GM12878 (cell line): ENCODE results near the gene ZDHHC1. TPM values are rescaled to one million over a fixed set of nuclear protein-coding genes. Genes with fewer than 3 reads are reported as not detected.

ENCODE experiments used
- ATAC-seq: fragments of 200-7000 bp; cut with Tn5 transposase; 3 replicates; pipeline ENCODE4 v1.9.1; 2020; ENCODE audit warnings: mild to moderate bottlenecking, moderate library complexity
- BruUV-seq: library from RNA; stranded (reverse); fragments of 400-500 nt; replicated peaks from 2 replicates; lab custom pipeline; 2021; lab: Mats Ljungman, UMichigan
- CTCF ChIA-PET: fragments of 300-600 bp; sonication (Branson Sonifier 250); formaldehyde crosslinking; extraction: SDS; loops from one replicate; lab custom pipeline; 2021; ENCODE audit warnings: inconsistent platforms; lab: Yijun Ruan, JAX
- POLR2A ChIA-PET: fragments of 350-600 bp; formaldehyde crosslinking; extraction: SDS; loops from one replicate; lab custom pipeline; 2021; ENCODE audit warnings: inconsistent platforms; lab: Charles Lee
- RAD21 ChIA-PET: fragments of 300-600 bp; sonication (Branson Sonifier 250); formaldehyde crosslinking; loops from one replicate; lab custom pipeline; 2023; ENCODE audit warnings: antibody characterized with exemption; ENCODE audit not compliant: unreplicated experiment; lab: Charles Lee
- SMC1A ChIA-PET: fragments of 300-600 bp; sonication (Branson Sonifier 250); formaldehyde crosslinking; loops from one replicate; lab custom pipeline; 2023; ENCODE audit not compliant: unreplicated experiment, uncharacterized antibody; lab: Charles Lee
- DNase-seq: peaks from one replicate; pipeline ENCODE4 v3.0.0-alpha.2; 2011; ENCODE audit warnings: low read depth, low spot score
- FAIRE-seq: peaks from 3 replicates; lab custom pipeline; 2011; peaks lifted over from hg19 to GRCh38; lab: Jason Lieb, UNC
- H2AFZ ChIP-seq: 2 replicates; pipeline ENCODE4 v1.6.0; 2011; ENCODE audit warnings: low read depth, low read length, control low read depth; ENCODE audit not compliant: control insufficient read depth
- H3K27ac ChIP-seq: 2 replicates; pipeline ENCODE4 v1.5.1; 2011; ENCODE audit warnings: control low read depth; ENCODE audit not compliant: control insufficient read depth, insufficient read depth
- H3K27me3 ChIP-seq, 2 experiments: replicated peaks in 1 of 2; 2 replicates each; pipeline versions ENCODE4 v1.6.0 to v1.6.1; 2011; ENCODE audit warnings: low read length in 1 of 2; ENCODE audit not compliant: control insufficient read depth in 2 of 2, insufficient read depth in 2 of 2
- H3K36me3 ChIP-seq, 2 experiments: 2 replicates each; pipeline ENCODE4 v1.5.1; 2011; ENCODE audit warnings: low read length in 1 of 2; ENCODE audit not compliant: control insufficient read depth in 2 of 2, insufficient read depth in 2 of 2
- H3K4me1 ChIP-seq: 2 replicates; pipeline ENCODE4 v1.6.1; 2011; ENCODE audit warnings: mild to moderate bottlenecking, low read length, moderate library complexity, mixed read lengths; ENCODE audit not compliant: control insufficient read depth, insufficient read depth
- H3K4me2 ChIP-seq: 2 replicates; pipeline ENCODE4 v1.6.0; 2011; ENCODE audit warnings: control low read depth; ENCODE audit not compliant: control insufficient read depth, insufficient read depth
- H3K4me3 ChIP-seq: fragments of 200-600 bp; sonication (generic); 2 replicates; pipeline ENCODE4 v1.5.1; 2016
- H3K79me2 ChIP-seq: 2 replicates; pipeline ENCODE4 v1.6.0; 2011; ENCODE audit warnings: low read length; ENCODE audit not compliant: control insufficient read depth, insufficient read depth
- H3K9ac ChIP-seq: 2 replicates; pipeline ENCODE4 v1.8.0; 2011; ENCODE audit warnings: low read length, control low read depth, mixed read lengths; ENCODE audit not compliant: control insufficient read depth, insufficient read depth
- H3K9me3 ChIP-seq: replicated peaks from 3 replicates; pipeline ENCODE4 v1.5.1; 2011; ENCODE audit warnings: mild to moderate bottlenecking, low read length; ENCODE audit not compliant: control insufficient read depth, insufficient read depth
- H4K20me1 ChIP-seq: 2 replicates; pipeline ENCODE4 v1.6.0; 2011; ENCODE audit not compliant: control insufficient read depth, insufficient read depth
- BCLAF1 ChIP-seq: fragments of 450-650 bp; IDR thresholded peaks from 2 replicates; pipeline ENCODE4 v1.6.1; 2017; ENCODE audit warnings: antibody characterized with exemption, mild to moderate bottlenecking, moderate library complexity
- BHLHE40 ChIP-seq, 2 experiments: fragments of 450-650 bp in 1 of 2; IDR thresholded peaks; 2 replicates each; pipeline ENCODE4 v1.6.1; 2011 to 2017; ENCODE audit warnings: low read depth in 2 of 2, borderline replicate concordance in 1 of 2, improper control_type of control experiment in 1 of 2, low read length in 1 of 2, mild to moderate bottlenecking in 1 of 2
- CBX5 ChIP-seq: sonication (generic); IDR thresholded peaks from 2 replicates; pipeline ENCODE4 v1.6.1; 2016; ENCODE audit warnings: low read depth, moderate library complexity, mild to moderate bottlenecking, inconsistent platforms
- CEBPB ChIP-seq, 2 experiments: fragments of 150-350 bp in 1 of 2; IDR thresholded peaks; 2 replicates each; pipeline ENCODE4 v1.6.1; 2012 to 2014; ENCODE audit warnings: low read depth in 2 of 2, low read length in 2 of 2, borderline replicate concordance in 1 of 2, inconsistent platforms in 1 of 2
- CHD1 ChIP-seq: IDR thresholded peaks from 2 replicates; pipeline ENCODE4 v1.6.1; 2012; ENCODE audit warnings: low read depth, low read length, improper control_type of control experiment
- HDAC6 ChIP-seq: fragments of 200-600 bp; sonication (generic); IDR thresholded peaks from one replicate; pipeline ENCODE4 v1.8.0; 2017; ENCODE audit warnings: antibody characterized with exemption; ENCODE audit not compliant: unreplicated experiment
- HDGF ChIP-seq: fragments of 450-650 bp; IDR thresholded peaks from 2 replicates; pipeline ENCODE4 v1.6.1; 2016; ENCODE audit warnings: antibody characterized with exemption
- IRF5 ChIP-seq: fragments of 450-650 bp; IDR thresholded peaks from 2 replicates; pipeline ENCODE4 v1.6.1; 2017; ENCODE audit warnings: borderline replicate concordance
- MAX ChIP-seq: IDR thresholded peaks from 2 replicates; pipeline ENCODE4 v1.6.1; 2012; ENCODE audit warnings: low read depth, low read length, improper control_type of control experiment
- PML ChIP-seq: IDR thresholded peaks from 2 replicates; pipeline ENCODE4 v1.6.1; 2012; ENCODE audit warnings: low read length, inconsistent platforms
- POU2F2 ChIP-seq: IDR thresholded peaks from 3 replicates; pipeline ENCODE4 v1.6.1; 2011; ENCODE audit warnings: low read depth, mild to moderate bottlenecking, low read length, borderline replicate concordance
- ZNF622 ChIP-seq: fragments of 450-650 bp; IDR thresholded peaks from 2 replicates; pipeline ENCODE4 v1.6.1; 2017; ENCODE audit warnings: mild to moderate bottlenecking, inconsistent platforms
- ZZZ3 ChIP-seq: IDR thresholded peaks from 2 replicates; pipeline ENCODE4 v1.6.1; 2011; ENCODE audit warnings: low read depth; ENCODE audit not compliant: control insufficient read depth, insufficient read length
- WGBS: methylation state at CpG from one replicate; pipeline ENCODE4 v1.1.6; 2016; ENCODE audit warnings: low lambda C conversion rate; ENCODE audit not compliant: insufficient replicate concordance, insufficient coverage; ENCODE audit errors: missing lambda C conversion rate; 5-methylcytosine and 5-hydroxymethylcytosine counted together
- in situ Hi-C: fragments of 300-500 bp; cut with MboI; formaldehyde crosslinking; loops from 9 replicates; pipeline ENCODE4 v1.14.3; 2018; ENCODE audit warnings: mixed read lengths
- intact Hi-C: fragments of 100-400 bp; cut with micrococcal nuclease; formaldehyde crosslinking; loops from one replicate; pipeline ENCODE4 v1.14.2; 2022; ENCODE audit not compliant: unreplicated experiment
- polyA plus RNA-seq, 11 experiments: library from polyadenylated mRNA; depleted of rRNA in 4 of 11; unstranded in 6 of 11; stranded (reverse) in 5 of 11; fragments of >200 nt; fragmentation: Nextera tagmentation in 4 of 11; fragmentation: Illumina TruSeq in 1 of 11; extraction: Ambion mirVana in 4 of 11; extraction: Trizol in 1 of 11; gene quantifications; 1 replicate in 1 of 11; 2 replicates in 10 of 11; pipeline versions ENCODE4 v1.2.1 to v1.2.3, GENCODE V29; 2011 to 2016; ENCODE audit warnings: inconsistent platforms in 2 of 11, missing spikeins in 2 of 11, low read depth in 1 of 11
- total RNA-seq, 4 experiments: library from RNA; depleted of rRNA in 3 of 4; stranded (reverse); fragments of >200 nt in 3 of 4; fragmentation: Illumina TruSeq in 1 of 4; extraction: Trizol in 1 of 4; gene quantifications; 2 replicates each; pipeline versions ENCODE4 v1.2.1 to v1.2.3, GENCODE V29; 2013 to 2021
- TF ChIP-seq, protein P1 (sequence below): fragments of 450-650 bp; IDR thresholded peaks from 2 replicates; pipeline ENCODE4 v1.6.1; 2014; ENCODE audit warnings: mild to moderate bottlenecking
- TF ChIP-seq, protein P2 (sequence below): fragments of 450-650 bp; IDR thresholded peaks from 2 replicates; pipeline ENCODE4 v1.6.1; 2017; ENCODE audit warnings: mild to moderate bottlenecking

The ZDHHC1 gene
- total and polyA plus RNA-seq, 10 of the 15 experiments (the other 5 are each of a cell fraction or from before 2014, with no cell fraction given), result 0.07 to 1.2 (median 0.66) TPM; not detected in 2

GRCh38 chr16:67463691-67464090, 47.4 kb upstream of the ZDHHC1 start (continued):
- TF ChIP-seq ZZZ3, result no peak
- TF ChIP-seq PML, result no peak
- TF ChIP-seq BHLHE40 (IDR thresholded peaks at IDR 0.05; ENCODE audit: borderline replicate concordance in 1 of 2, low read depth in 2 of 2, low read length in 1 of 2), result no peak
- no peak for TF ChIP-seq CHD1
- TF ChIP-seq, all 136 proteins: peak for 0

DNA sequence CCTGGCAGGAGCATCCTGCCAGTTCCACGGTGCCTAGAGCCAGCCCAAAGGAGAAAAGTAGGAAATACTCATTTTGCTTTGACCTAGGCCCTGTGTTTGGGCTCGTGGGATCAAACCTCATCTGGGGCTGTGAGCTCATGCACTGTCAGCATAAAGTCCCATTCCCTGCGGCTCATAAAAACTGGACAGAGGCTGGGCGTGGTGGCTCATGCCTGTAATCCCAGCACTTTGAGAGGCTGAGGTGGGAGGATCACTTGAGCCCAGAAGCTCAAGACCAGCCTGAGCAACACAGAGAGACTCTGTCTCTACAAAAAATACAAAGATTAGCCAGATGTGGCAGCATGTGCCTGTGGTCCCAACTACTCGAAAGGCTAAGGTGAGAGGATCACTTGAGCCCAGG, 46.8 kb upstream of the ZDHHC1 start:
- no peak overlapping the region for H3K9ac ChIP-seq
- ChIA-PET SMC1A (interaction anchor here (0.6 to 1.4 kb wide), 2 partner anchors 29 to 306 kb away, joined by 3 to 4 read pairs; no protein-coding TSS in a partner anchor), CTCF (interaction anchor here (1.5 to 8.0 kb wide), 3 partner anchors 15 to 35 kb away, joined by 3 to 81 read pairs (median 25); no protein-coding TSS in a partner anchor), RAD21 (interaction anchor here (0.8 to 2.2 kb wide), 2 partner anchors 35 to 514 kb away, joined by 3 to 7 read pairs; no protein-coding TSS in a partner anchor), POLR2A (interaction anchor here (1.1 kb wide), 1 partner anchor 13 kb away, joined by 7 read pairs; no protein-coding TSS in a partner anchor)
- H3K79me2 ChIP-seq, result peaks cover 12% of the 10 kb centered on the region
- ATAC-seq, result no peak
- intact Hi-C loops, result no loop called here
- no peak for FAIRE-seq
- WGBS, result 67% methylated on average over 5 of the region's 5 CpGs
- H3K27ac ChIP-seq, result no peak overlapping the region
- H3K4me3 ChIP-seq, result no peak overlapping the region
- no peaks in the 10 kb centered on the region for H3K9me3 ChIP-seq
- no peak overlapping the region for H2AFZ ChIP-seq
- no peak for DNase-seq
- peaks cover 4 to 7% of the 10 kb centered on the region in 2 experiments; a peak in 3 of 4 replicates for H3K36me3 ChIP-seq
- BruUV-seq, result no TSS peak
- peaks cover 4% of the 10 kb centered on the region for H3K4me1 ChIP-seq
- in situ Hi-C loops, result no loop called here
- no peak overlapping the region for H3K4me2 ChIP-seq
- H4K20me1 ChIP-seq, result peaks cover 23% of the 10 kb centered on the region
- H3K27me3 ChIP-seq, result no peaks in the 10 kb centered on the region
- TF ChIP-seq, protein P1, sequence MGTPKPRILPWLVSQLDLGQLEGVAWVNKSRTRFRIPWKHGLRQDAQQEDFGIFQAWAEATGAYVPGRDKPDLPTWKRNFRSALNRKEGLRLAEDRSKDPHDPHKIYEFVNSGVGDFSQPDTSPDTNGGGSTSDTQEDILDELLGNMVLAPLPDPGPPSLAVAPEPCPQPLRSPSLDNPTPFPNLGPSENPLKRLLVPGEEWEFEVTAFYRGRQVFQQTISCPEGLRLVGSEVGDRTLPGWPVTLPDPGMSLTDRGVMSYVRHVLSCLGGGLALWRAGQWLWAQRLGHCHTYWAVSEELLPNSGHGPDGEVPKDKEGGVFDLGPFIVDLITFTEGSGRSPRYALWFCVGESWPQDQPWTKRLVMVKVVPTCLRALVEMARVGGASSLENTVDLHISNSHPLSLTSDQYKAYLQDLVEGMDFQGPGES, result no peak
- TF ChIP-seq BCLAF1 (no peak), MAX (no peak), CBX5 (no peak), BHLHE40 (IDR thresholded peaks at IDR 0.05; ENCODE audit: borderline replicate concordance in 1 of 2, low read depth in 2 of 2, low read length in 1 of 2) (no peak), CEBPB (IDR thresholded peaks at IDR 0.05; ENCODE audit: borderline replicate concordance in 1 of 2, low read depth in 2 of 2, low read length in 2 of 2) (no peak), POU2F2 (no peak), ZNF622 (no peak), IRF5 (no peak), HDAC6 (no peak), HDGF (no peak)
- TF ChIP-seq, protein P2, sequence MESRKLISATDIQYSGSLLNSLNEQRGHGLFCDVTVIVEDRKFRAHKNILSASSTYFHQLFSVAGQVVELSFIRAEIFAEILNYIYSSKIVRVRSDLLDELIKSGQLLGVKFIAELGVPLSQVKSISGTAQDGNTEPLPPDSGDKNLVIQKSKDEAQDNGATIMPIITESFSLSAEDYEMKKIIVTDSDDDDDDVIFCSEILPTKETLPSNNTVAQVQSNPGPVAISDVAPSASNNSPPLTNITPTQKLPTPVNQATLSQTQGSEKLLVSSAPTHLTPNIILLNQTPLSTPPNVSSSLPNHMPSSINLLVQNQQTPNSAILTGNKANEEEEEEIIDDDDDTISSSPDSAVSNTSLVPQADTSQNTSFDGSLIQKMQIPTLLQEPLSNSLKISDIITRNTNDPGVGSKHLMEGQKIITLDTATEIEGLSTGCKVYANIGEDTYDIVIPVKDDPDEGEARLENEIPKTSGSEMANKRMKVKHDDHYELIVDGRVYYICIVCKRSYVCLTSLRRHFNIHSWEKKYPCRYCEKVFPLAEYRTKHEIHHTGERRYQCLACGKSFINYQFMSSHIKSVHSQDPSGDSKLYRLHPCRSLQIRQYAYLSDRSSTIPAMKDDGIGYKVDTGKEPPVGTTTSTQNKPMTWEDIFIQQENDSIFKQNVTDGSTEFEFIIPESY, result no peak
